Right atrium auricular region (tissue), 2 donors: ENCODE results near the gene EDRF1. TPM values are rescaled to one million over a fixed set of nuclear protein-coding genes. Genes with fewer than 3 reads are reported as not detected.

Experiments used
- DNase-seq: peaks from one replicate; pipeline ENCODE4 v3.0.0-alpha.2; 2019; ENCODE audit warnings: low spot score
- H3K27ac ChIP-seq, 2 donors: fragments of 200-600 bp; sonication (generic); 1 replicate in 1 of 2; 2 replicates in 1 of 2; pipeline ENCODE4 v1.5.1; 2016 to 2019
- H3K27me3 ChIP-seq, 2 donors: fragments of 200-600 bp; sonication (generic); one replicate each; pipeline versions ENCODE4 v1.5.1 to v1.6.0; 2017 to 2019
- H3K36me3 ChIP-seq: fragments of 200-600 bp; sonication (generic); one replicate; pipeline ENCODE4 v1.5.1; 2016
- H3K4me1 ChIP-seq, 2 donors: fragments of 200-600 bp; sonication (generic); one replicate each; pipeline versions ENCODE4 v1.5.1 to v1.6.0; 2017 to 2019
- H3K4me3 ChIP-seq, 2 donors: fragments of 200-600 bp; sonication (generic); 1 replicate in 1 of 2; 2 replicates in 1 of 2; pipeline ENCODE4 v1.5.1; 2017 to 2019; ENCODE audit warnings: mild to moderate bottlenecking in 1 of 2, moderate library complexity in 1 of 2
- H3K9me3 ChIP-seq, 2 donors: fragments of 200-600 bp; sonication (generic); one replicate each; pipeline ENCODE4 v1.5.1; 2019
- CTCF ChIP-seq, 2 donors: fragments of 200-600 bp; sonication (generic); IDR thresholded peaks; one replicate each; pipeline ENCODE4 v1.5.1; 2019; ENCODE audit warnings: antibody characterized with exemption in 2 of 2
- total RNA-seq, 2 donors: library from RNA; depleted of rRNA; stranded (reverse); fragments of >200 nt; gene quantifications; one replicate each; pipeline ENCODE4 v1.1.0, GENCODE V29; 2016

The EDRF1 gene
- total RNA-seq, 2 donors from 2014 or later, result 11.4 to 11.5 TPM

GRCh38 chr10:125720002-125720382 is 483 bp downstream of the EDRF1 start:
- no peak for DNase-seq
- Histone ChIP-seq H3K36me3 (peaks cover 30% of the 10 kb centered on the region), H3K4me3 (peak overlapping the region; percentile 86 to 90), H3K4me1 (peaks cover 0 to 22% of the 10 kb centered on the region in 2 donors), H3K27me3 (no peaks in the 10 kb centered on the region), H3K27ac (peak overlapping the region; percentile 87 to 90), H3K9me3 (no peaks in the 10 kb centered on the region)
- no peak for TF ChIP-seq CTCF (IDR thresholded peaks at IDR 0.05)

- TF ChIP-seq CTCF (IDR thresholded peaks at IDR 0.05), result no peak
- Histone ChIP-seq H3K9me3 (no peaks in the 10 kb centered on the region), H3K4me3 (no peak overlapping the region), H3K36me3 (peaks cover 40% of the 10 kb centered on the region), H3K27ac (no peak overlapping the region), H3K4me1 (peaks cover 0 to 22% of the 10 kb centered on the region in 2 donors), H3K27me3 (no peaks in the 10 kb centered on the region)
- DNase-seq, result no peak
These were observed 1.5 kb downstream of the EDRF1 start for GRCh38 chr10:125721035-125721434.

GRCh38 chr10:125722811-125723210 is 3.3 kb downstream of the EDRF1 start:
- no peak overlapping the region for H3K27ac ChIP-seq
- TF ChIP-seq CTCF (IDR thresholded peaks at IDR 0.05), result no peak
- peaks cover 0 to 22% of the 10 kb centered on the region in 2 donors for H3K4me1 ChIP-seq
- no peaks in the 10 kb centered on the region for H3K27me3 ChIP-seq
- H3K9me3 ChIP-seq, result no peaks in the 10 kb centered on the region
- peaks cover 58% of the 10 kb centered on the region for H3K36me3 ChIP-seq
- no peak overlapping the region for H3K4me3 ChIP-seq
- no peak for DNase-seq

- no peak overlapping the region for H3K27ac ChIP-seq
- H3K36me3 ChIP-seq, result peaks cover 99% of the 10 kb centered on the region
- H3K4me1 ChIP-seq, result no peaks in the 10 kb centered on the region
- no peak for TF ChIP-seq CTCF (IDR thresholded peaks at IDR 0.05)
- no peaks in the 10 kb centered on the region for H3K9me3 ChIP-seq
- H3K4me3 ChIP-seq, result no peak overlapping the region
- no peaks in the 10 kb centered on the region for H3K27me3 ChIP-seq
- DNase-seq, result no peak
These were observed 7.4 kb downstream of the EDRF1 start for GRCh38 chr10:125726914-125727313.

DNA sequence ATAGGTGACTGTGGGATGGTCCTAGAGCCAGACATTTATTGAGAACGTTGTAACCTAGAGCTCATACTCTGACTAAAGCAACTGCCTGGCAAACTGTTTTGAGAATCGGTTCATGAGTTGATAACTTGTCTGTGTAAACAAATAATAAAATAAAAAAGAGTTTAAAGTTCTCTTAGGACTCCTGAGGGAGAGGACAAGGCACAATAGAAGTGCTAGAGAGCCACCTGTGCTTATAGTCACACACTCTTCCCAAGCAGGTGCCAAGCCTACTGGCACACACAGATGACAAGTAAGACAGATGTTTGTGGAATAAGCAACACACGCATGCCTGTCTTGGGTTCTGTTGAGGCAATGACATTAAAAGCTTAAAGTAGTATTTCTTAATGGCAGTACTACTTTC is 7.9 kb downstream of the EDRF1 start:
- Histone ChIP-seq H3K4me1 (no peaks in the 10 kb centered on the region), H3K9me3 (no peaks in the 10 kb centered on the region), H3K27me3 (no peaks in the 10 kb centered on the region), H3K36me3 (peaks cover 100% of the 10 kb centered on the region), H3K4me3 (no peak overlapping the region), H3K27ac (no peak overlapping the region)
- no peak for DNase-seq
- TF ChIP-seq CTCF (IDR thresholded peaks at IDR 0.05), result no peak

- no peaks in the 10 kb centered on the region for H3K4me1 ChIP-seq
- H3K4me3 ChIP-seq, result no peak overlapping the region
- no peaks in the 10 kb centered on the region for H3K27me3 ChIP-seq
- peaks cover 95% of the 10 kb centered on the region for H3K36me3 ChIP-seq
- H3K9me3 ChIP-seq, result no peaks in the 10 kb centered on the region
- no peak for DNase-seq
- no peak overlapping the region for H3K27ac ChIP-seq
- TF ChIP-seq CTCF (IDR thresholded peaks at IDR 0.05), result no peak
These were observed 14.6 kb downstream of the EDRF1 start for GRCh38 chr10:125734148-125734547.
